H9 (cell line): Measurements from ENCODE around the gene RPS23. TPM values are rescaled to one million over a fixed set of nuclear protein-coding genes. Genes with fewer than 3 reads are reported as not detected.

ENCODE experiments used
- DNase-seq: peaks from one replicate; pipeline ENCODE4 v3.0.0-alpha.2; 2017
- H2AFZ ChIP-seq: one replicate; pipeline ENCODE4 v1.6.1; 2013; ENCODE audit warnings: mild to moderate bottlenecking, low read length, control low read depth, moderate library complexity
- H2AK5ac ChIP-seq: 2 replicates; pipeline ENCODE4 v1.6.1; 2013; ENCODE audit warnings: low read length, control low read depth, mixed read lengths; ENCODE audit not compliant: insufficient read length
- H2BK120ac ChIP-seq: one replicate; pipeline ENCODE4 v1.6.1; 2013; ENCODE audit warnings: low read depth, mild to moderate bottlenecking, low read length, control low read depth, inconsistent platforms; ENCODE audit not compliant: poor library complexity, severe bottlenecking
- H2BK12ac ChIP-seq: 2 replicates; pipeline ENCODE4 v1.6.1; 2013; ENCODE audit warnings: low read length, control low read depth, mixed read lengths, low read depth; ENCODE audit not compliant: insufficient read length
- H2BK15ac ChIP-seq: 2 replicates; pipeline ENCODE4 v1.6.1; 2013; ENCODE audit warnings: low read depth, low read length, control low read depth
- H2BK20ac ChIP-seq: one replicate; pipeline ENCODE4 v1.6.1; 2013; ENCODE audit warnings: low read depth, mild to moderate bottlenecking, low read length, control low read depth, inconsistent platforms; ENCODE audit not compliant: poor library complexity, severe bottlenecking
- H2BK5ac ChIP-seq: 2 replicates; pipeline ENCODE4 v1.6.1; 2013; ENCODE audit warnings: low read length, control low read depth, mixed read lengths; ENCODE audit not compliant: insufficient read length
- H3K14ac ChIP-seq: 2 replicates; pipeline ENCODE4 v1.6.1; 2013; ENCODE audit warnings: low read length, control low read depth; ENCODE audit not compliant: insufficient read depth
- H3K18ac ChIP-seq: 2 replicates; pipeline ENCODE4 v1.6.1; 2013; ENCODE audit warnings: low read depth, mild to moderate bottlenecking, mixed read lengths, low read length, control low read depth; ENCODE audit not compliant: insufficient read length
- H3K23ac ChIP-seq: 2 replicates; pipeline ENCODE4 v1.6.1; 2013; ENCODE audit warnings: low read length, control low read depth, mixed read lengths, low read depth; ENCODE audit not compliant: insufficient read length
- H3K23me2 ChIP-seq: 2 replicates; pipeline ENCODE4 v1.6.1; 2013; ENCODE audit warnings: low read depth, mild to moderate bottlenecking, mixed read lengths, low read length, control low read depth; ENCODE audit not compliant: insufficient read length, poor library complexity, severe bottlenecking
- H3K27ac ChIP-seq: 2 replicates; pipeline ENCODE4 v1.5.1; 2013; ENCODE audit warnings: low read length, control low read depth, mixed read lengths, low read depth; ENCODE audit not compliant: insufficient read length
- H3K27me3 ChIP-seq: 2 replicates; pipeline ENCODE4 v1.6.1; 2013; ENCODE audit warnings: low read length, control low read depth, inconsistent platforms; ENCODE audit not compliant: insufficient read depth
- H3K4ac ChIP-seq: 2 replicates; pipeline ENCODE4 v1.6.1; 2013; ENCODE audit warnings: low read depth, mild to moderate bottlenecking, control low read depth, inconsistent platforms, low read length, moderate library complexity
- H3K4me1 ChIP-seq: 2 replicates; pipeline ENCODE4 v1.6.1; 2013; ENCODE audit warnings: low read length, control low read depth, inconsistent platforms; ENCODE audit not compliant: insufficient read depth
- H3K4me2 ChIP-seq: 2 replicates; pipeline ENCODE4 v1.6.1; 2013; ENCODE audit warnings: low read length, control low read depth, mixed read lengths; ENCODE audit not compliant: insufficient read length, insufficient read depth
- H3K56ac ChIP-seq: 2 replicates; pipeline ENCODE4 v1.6.1; 2013; ENCODE audit warnings: low read depth, mild to moderate bottlenecking, mixed read lengths, low read length, control low read depth; ENCODE audit not compliant: insufficient read length
- H3K79me1 ChIP-seq: 2 replicates; pipeline ENCODE4 v1.6.1; 2013; ENCODE audit warnings: low read depth, mild to moderate bottlenecking, moderate library complexity, low read length, control low read depth, inconsistent platforms; ENCODE audit not compliant: insufficient read depth, poor library complexity, severe bottlenecking
- H3K79me2 ChIP-seq: 2 replicates; pipeline ENCODE4 v1.6.1; 2013; ENCODE audit warnings: low read length, control low read depth, inconsistent platforms; ENCODE audit not compliant: insufficient read depth
- H3K9ac ChIP-seq: 2 replicates; pipeline ENCODE4 v1.6.1; 2013; ENCODE audit warnings: low read length, control low read depth, mixed read lengths; ENCODE audit not compliant: insufficient read length; ENCODE audit errors: extremely low read depth
- H3K9me3 ChIP-seq: one replicate; pipeline ENCODE4 v1.6.1; 2013; ENCODE audit warnings: low read depth, low read length, inconsistent platforms; ENCODE audit not compliant: control insufficient read depth
- H3T11ph ChIP-seq: one replicate; pipeline ENCODE4 v1.6.1; 2013; ENCODE audit warnings: mild to moderate bottlenecking, low read length, control low read depth, inconsistent platforms
- H4K20me1 ChIP-seq: one replicate; pipeline ENCODE4 v1.6.1; 2013; ENCODE audit not compliant: control insufficient read depth, insufficient read length, insufficient read depth
- H4K5ac ChIP-seq: 2 replicates; pipeline ENCODE4 v1.6.1; 2013; ENCODE audit warnings: low read depth, mild to moderate bottlenecking, mixed read lengths, low read length, control low read depth; ENCODE audit not compliant: insufficient read length
- H4K8ac ChIP-seq: replicated peaks from 2 replicates; pipeline ENCODE4 v1.6.1; 2013; ENCODE audit warnings: low read length, control low read depth, mixed read lengths, low read depth; ENCODE audit not compliant: insufficient read length
- H4K91ac ChIP-seq: 2 replicates; pipeline ENCODE4 v1.6.1; 2013; ENCODE audit warnings: low read depth, mild to moderate bottlenecking, moderate library complexity, mixed read lengths, low read length, control low read depth; ENCODE audit not compliant: insufficient read length
- H3K27ac Mint-ChIP-seq, 3 experiments: 2 replicates in 2 of 3; 3 replicates in 1 of 3; pipeline ENCODE4 v1.8.0; 2020 to 2021; ENCODE audit warnings: mixed read lengths in 3 of 3, mild to moderate bottlenecking in 1 of 3, moderate library complexity in 1 of 3
- H3K27me3 Mint-ChIP-seq: 2 replicates; pipeline ENCODE4 v1.8.0; 2021; ENCODE audit warnings: low read depth, mild to moderate bottlenecking, moderate library complexity, mixed read lengths
- H3K36me3 Mint-ChIP-seq, 3 experiments: 2 replicates in 2 of 3; 3 replicates in 1 of 3; pipeline ENCODE4 v1.8.0; 2020 to 2021; ENCODE audit warnings: low read depth in 3 of 3, mixed read lengths in 3 of 3; ENCODE audit not compliant: insufficient read depth in 1 of 3
- H3K4me1 Mint-ChIP-seq, 2 experiments: 2 replicates each; pipeline ENCODE4 v1.8.0; 2020; ENCODE audit warnings: mixed read lengths in 2 of 2
- H3K4me3 Mint-ChIP-seq, 2 experiments: 2 replicates in 1 of 2; 3 replicates in 1 of 2; pipeline ENCODE4 v1.8.0; 2020 to 2021; ENCODE audit warnings: mild to moderate bottlenecking in 2 of 2, mixed read lengths in 2 of 2, moderate library complexity in 1 of 2
- H3K9me3 Mint-ChIP-seq, 2 experiments: 2 replicates in 1 of 2; 3 replicates in 1 of 2; pipeline ENCODE4 v1.8.0; 2020; ENCODE audit warnings: mild to moderate bottlenecking in 2 of 2, mixed read lengths in 2 of 2, moderate library complexity in 1 of 2
- WGBS: extraction: QIAGEN DNeasy Blood & Tissue Kit; methylation state at CpG from one replicate; pipeline ENCODE4 v1.1.7; 2013; ENCODE audit warnings: missing lambda C conversion rate, low lambda C conversion rate, mixed read lengths; ENCODE audit not compliant: insufficient read length; ENCODE audit errors: extremely low coverage; 5-methylcytosine and 5-hydroxymethylcytosine counted together
- total RNA-seq: library from RNA; stranded (reverse); gene quantifications from 2 replicates; pipeline ENCODE4 v1.2.1, GENCODE V29; 2021
- TF ChIP-seq, protein P1 (sequence below): fragments of 200-600 bp; sonication (generic); conservative IDR thresholded peaks from 3 replicates; pipeline ENCODE4 v1.8.0; 2021; ENCODE audit warnings: antibody characterized with exemption, mild to moderate bottlenecking

Gene RPS23
- total RNA-seq, 1 experiment from 2014 or later: 2,916 TPM

DNA sequence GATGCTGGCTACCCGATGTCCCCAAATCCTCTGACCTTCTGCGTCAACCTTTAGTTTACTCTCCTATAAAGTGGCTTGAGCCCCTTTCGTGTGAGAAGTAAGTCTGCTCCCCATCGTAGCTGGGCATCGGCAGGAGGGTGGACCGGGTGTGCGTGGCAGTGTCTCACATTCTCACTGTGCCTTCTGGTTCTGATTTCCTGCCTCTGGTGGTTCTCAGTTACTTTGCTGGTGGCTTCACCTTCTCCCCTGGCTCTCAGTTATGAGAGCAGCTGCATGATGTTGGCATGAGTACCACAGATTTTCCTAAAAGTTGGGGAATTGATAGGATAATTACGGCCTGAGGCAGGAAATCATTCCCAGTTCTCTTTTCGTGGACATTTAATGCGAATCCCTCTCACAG is 47.0 kb upstream of the RPS23 start:
- H2AFZ ChIP-seq: no peak overlapping the region
- H3T11ph ChIP-seq: no peak overlapping the region
- H3K27ac Mint-ChIP-seq: no peak overlapping the region
- no peaks in the 10 kb centered on the region for H3K9me3 ChIP-seq
- no peaks in the 10 kb centered on the region for H3K79me2 ChIP-seq
- H3K14ac ChIP-seq: no peak overlapping the region
- no peaks in the 10 kb centered on the region for H3K23me2 ChIP-seq
- H4K91ac ChIP-seq: no peak overlapping the region
- H3K4me2 ChIP-seq: no peak overlapping the region
- H3K9me3 Mint-ChIP-seq: peaks cover 15 to 16% of the 10 kb centered on the region in 2 experiments
- no peak overlapping the region for H2BK120ac ChIP-seq
- no peak overlapping the region for H2BK15ac ChIP-seq
- DNase-seq: no peak
- H2AK5ac ChIP-seq: no peak overlapping the region
- no CpG with 5 or more reads among the region's 10 CpGs for WGBS
- H2BK12ac ChIP-seq: no peak overlapping the region
- H3K36me3 Mint-ChIP-seq: peaks cover 0 to 17% (median 12%) of the 10 kb centered on the region in 3 experiments; a peak in 5 of 7 replicates
- TF ChIP-seq, protein P1, sequence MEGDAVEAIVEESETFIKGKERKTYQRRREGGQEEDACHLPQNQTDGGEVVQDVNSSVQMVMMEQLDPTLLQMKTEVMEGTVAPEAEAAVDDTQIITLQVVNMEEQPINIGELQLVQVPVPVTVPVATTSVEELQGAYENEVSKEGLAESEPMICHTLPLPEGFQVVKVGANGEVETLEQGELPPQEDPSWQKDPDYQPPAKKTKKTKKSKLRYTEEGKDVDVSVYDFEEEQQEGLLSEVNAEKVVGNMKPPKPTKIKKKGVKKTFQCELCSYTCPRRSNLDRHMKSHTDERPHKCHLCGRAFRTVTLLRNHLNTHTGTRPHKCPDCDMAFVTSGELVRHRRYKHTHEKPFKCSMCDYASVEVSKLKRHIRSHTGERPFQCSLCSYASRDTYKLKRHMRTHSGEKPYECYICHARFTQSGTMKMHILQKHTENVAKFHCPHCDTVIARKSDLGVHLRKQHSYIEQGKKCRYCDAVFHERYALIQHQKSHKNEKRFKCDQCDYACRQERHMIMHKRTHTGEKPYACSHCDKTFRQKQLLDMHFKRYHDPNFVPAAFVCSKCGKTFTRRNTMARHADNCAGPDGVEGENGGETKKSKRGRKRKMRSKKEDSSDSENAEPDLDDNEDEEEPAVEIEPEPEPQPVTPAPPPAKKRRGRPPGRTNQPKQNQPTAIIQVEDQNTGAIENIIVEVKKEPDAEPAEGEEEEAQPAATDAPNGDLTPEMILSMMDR: no peak
- H3K4me1 Mint-ChIP-seq: peaks cover 7 to 14% of the 10 kb centered on the region in 2 experiments
- H4K20me1 ChIP-seq: no peaks in the 10 kb centered on the region
- H3K4me1 ChIP-seq: no peaks in the 10 kb centered on the region
- H3K56ac ChIP-seq: no peak overlapping the region
- no peaks in the 10 kb centered on the region for H3K27me3 Mint-ChIP-seq
- H4K5ac ChIP-seq: no peak overlapping the region
- H2BK20ac ChIP-seq: no peak overlapping the region
- H3K23ac ChIP-seq: no peak overlapping the region
- H2BK5ac ChIP-seq: no peak overlapping the region
- H3K27ac ChIP-seq: no peak overlapping the region
- no peak overlapping the region for H4K8ac ChIP-seq
- H3K79me1 ChIP-seq: no peaks in the 10 kb centered on the region
- H3K4me3 Mint-ChIP-seq: no peak overlapping the region
- no peak overlapping the region for H3K9ac ChIP-seq
- H3K18ac ChIP-seq: no peak overlapping the region
- H3K27me3 ChIP-seq: no peaks in the 10 kb centered on the region
- H3K4ac ChIP-seq: no peak overlapping the region
